CD4-positive, alpha-beta T cell (primary cell): ENCODE results near the gene KDM3A. TPM values are rescaled to one million over a fixed set of nuclear protein-coding genes. Genes with fewer than 3 reads are reported as not detected.

Experiments used
- ATAC-seq: fragments of 200-7000 bp; cut with Tn5 transposase; one replicate; pipeline ENCODE4 v1.10.0; 2022; ENCODE audit warnings: mild to moderate bottlenecking; ENCODE audit not compliant: poor library complexity
- CTCF ChIA-PET: fragments of 350-600 bp; sonication (Branson Sonifier 250); formaldehyde crosslinking; loops from one replicate; lab custom pipeline; 2021; ENCODE audit warnings: antibody characterized with exemption, inconsistent platforms; lab: Charles Lee
- POLR2A ChIA-PET: fragments of 350-600 bp; sonication (Branson Sonifier 250); formaldehyde crosslinking; loops from one replicate; lab custom pipeline; 2021; ENCODE audit warnings: antibody characterized with exemption, inconsistent platforms; lab: Charles Lee
- DNase-seq, 14 experiments: peaks; one replicate each; pipeline ENCODE4 v3.0.0-alpha.2; 2013 to 2020; ENCODE audit warnings: mixed read lengths in 2 of 14
- H3K27ac ChIP-seq, 2 donors: one replicate each; pipeline versions ENCODE4 v1.5.1 to v1.7.0; 2013; ENCODE audit warnings: low read length in 2 of 2, low read depth in 1 of 2, mild to moderate bottlenecking in 1 of 2
- H3K27me3 ChIP-seq, 2 experiments: 1 replicate in 1 of 2; 2 replicates in 1 of 2; pipeline versions ENCODE4 v1.6.1 to v1.7.0; 2013; ENCODE audit warnings: low read length in 2 of 2, control low read depth in 1 of 2, mild to moderate bottlenecking in 1 of 2, moderate library complexity in 1 of 2; ENCODE audit not compliant: insufficient read depth in 2 of 2, control insufficient read depth in 1 of 2
- H3K36me3 ChIP-seq: one replicate; pipeline ENCODE4 v1.6.1; 2013; ENCODE audit warnings: low read length, control low read depth; ENCODE audit not compliant: insufficient read depth
- H3K4me1 ChIP-seq: one replicate; pipeline ENCODE4 v1.6.1; 2013; ENCODE audit warnings: low read length, control low read depth; ENCODE audit not compliant: insufficient read depth
- H3K4me3 ChIP-seq: one replicate; pipeline ENCODE4 v1.5.1; 2013; ENCODE audit warnings: mild to moderate bottlenecking, low read length, moderate library complexity
- H3K9me3 ChIP-seq, 2 experiments: 1 replicate in 1 of 2; 2 replicates in 1 of 2; pipeline versions ENCODE4 v1.6.1 to v1.7.0; 2013; ENCODE audit warnings: low read length in 2 of 2, mild to moderate bottlenecking in 2 of 2, control low read depth in 1 of 2, moderate library complexity in 1 of 2; ENCODE audit not compliant: control insufficient read depth in 1 of 2, insufficient read depth in 1 of 2
- H3K27ac Mint-ChIP-seq: one replicate; pipeline ENCODE4 v1.8.0; 2020; ENCODE audit warnings: mixed read lengths
- H3K27me3 Mint-ChIP-seq: one replicate; pipeline ENCODE4 v1.8.0; 2021; ENCODE audit warnings: mixed read lengths
- H3K36me3 Mint-ChIP-seq: one replicate; pipeline ENCODE4 v1.8.0; 2021; ENCODE audit warnings: low read depth, mixed read lengths
- H3K4me1 Mint-ChIP-seq: one replicate; pipeline ENCODE4 v1.8.0; 2021; ENCODE audit warnings: low read depth, mixed read lengths
- H3K4me3 Mint-ChIP-seq: one replicate; pipeline ENCODE4 v1.8.0; 2020; ENCODE audit warnings: mild to moderate bottlenecking, mixed read lengths
- H3K9me3 Mint-ChIP-seq: one replicate; pipeline ENCODE4 v1.8.0; 2020; ENCODE audit warnings: mixed read lengths
- intact Hi-C, 2 experiments: fragments of 100-400 bp; cut with DNase I in 1 of 2; cut with micrococcal nuclease in 1 of 2; formaldehyde crosslinking; loops; one replicate each; pipeline versions ENCODE4 v1.15.1 to v1.9.0; 2023 to 2025; cut with DNase I, micrococcal nuclease
- total RNA-seq, 174 experiments: library from RNA in 2 of 174; stranded (reverse) in 2 of 174; gene quantifications; one replicate each; pipeline ENCODE4 v1.2.3 and lab custom pipeline; 2021 to 2026
- TF ChIP-seq, protein P1 (sequence below): fragments of 200-600 bp; IDR thresholded peaks from one replicate; pipeline ENCODE4 v1.8.0; 2022; ENCODE audit warnings: antibody characterized with exemption, mild to moderate bottlenecking

Gene KDM3A
- total RNA-seq, 2 experiments from 2014 or later = 205 to 207 TPM

DNA sequence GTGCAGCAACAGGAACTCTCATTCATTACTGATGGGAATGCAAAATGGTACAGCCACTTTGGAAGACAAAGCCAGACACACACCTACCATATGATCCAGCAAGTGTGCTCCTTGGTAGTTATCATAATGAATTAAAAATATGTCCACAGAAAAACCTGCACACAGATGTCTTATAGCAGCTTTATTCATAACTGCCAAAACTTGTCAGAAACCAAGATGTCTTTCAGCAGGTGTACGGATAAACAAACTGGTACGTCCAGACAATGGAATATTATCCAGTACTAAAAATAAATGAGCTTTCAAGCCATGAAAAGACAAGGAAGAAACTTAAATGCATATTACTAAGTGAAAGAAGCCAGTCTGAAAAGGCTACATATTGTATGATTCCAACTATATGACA, 71.7 kb downstream of the KDM3A start:
- no peaks in the 10 kb centered on the region for H3K27me3 ChIP-seq
- peaks cover 16% of the 10 kb centered on the region for H3K4me1 Mint-ChIP-seq
- no peak for ATAC-seq
- H3K27ac ChIP-seq = no peak overlapping the region
- H3K9me3 Mint-ChIP-seq = no peaks in the 10 kb centered on the region
- H3K9me3 ChIP-seq = no peaks in the 10 kb centered on the region
- POLR2A ChIA-PET = no interaction called here
- no peak overlapping the region for H3K4me3 Mint-ChIP-seq
- CTCF ChIA-PET = no interaction called here
- TF ChIP-seq, protein P1, sequence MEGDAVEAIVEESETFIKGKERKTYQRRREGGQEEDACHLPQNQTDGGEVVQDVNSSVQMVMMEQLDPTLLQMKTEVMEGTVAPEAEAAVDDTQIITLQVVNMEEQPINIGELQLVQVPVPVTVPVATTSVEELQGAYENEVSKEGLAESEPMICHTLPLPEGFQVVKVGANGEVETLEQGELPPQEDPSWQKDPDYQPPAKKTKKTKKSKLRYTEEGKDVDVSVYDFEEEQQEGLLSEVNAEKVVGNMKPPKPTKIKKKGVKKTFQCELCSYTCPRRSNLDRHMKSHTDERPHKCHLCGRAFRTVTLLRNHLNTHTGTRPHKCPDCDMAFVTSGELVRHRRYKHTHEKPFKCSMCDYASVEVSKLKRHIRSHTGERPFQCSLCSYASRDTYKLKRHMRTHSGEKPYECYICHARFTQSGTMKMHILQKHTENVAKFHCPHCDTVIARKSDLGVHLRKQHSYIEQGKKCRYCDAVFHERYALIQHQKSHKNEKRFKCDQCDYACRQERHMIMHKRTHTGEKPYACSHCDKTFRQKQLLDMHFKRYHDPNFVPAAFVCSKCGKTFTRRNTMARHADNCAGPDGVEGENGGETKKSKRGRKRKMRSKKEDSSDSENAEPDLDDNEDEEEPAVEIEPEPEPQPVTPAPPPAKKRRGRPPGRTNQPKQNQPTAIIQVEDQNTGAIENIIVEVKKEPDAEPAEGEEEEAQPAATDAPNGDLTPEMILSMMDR = no peak
- H3K27me3 Mint-ChIP-seq = no peaks in the 10 kb centered on the region
- H3K4me3 ChIP-seq = no peak overlapping the region
- intact Hi-C loops = loop anchor here (10.0 kb wide), 2 partner anchors 52 to 162 kb away; partner anchors contain the start of gene CHMP3 (in 1 of the 2)
- no peak overlapping the region for H3K27ac Mint-ChIP-seq
- DNase-seq = no peak
- H3K36me3 Mint-ChIP-seq = peaks cover 44% of the 10 kb centered on the region
- peaks cover 45% of the 10 kb centered on the region for H3K36me3 ChIP-seq
- no peaks in the 10 kb centered on the region for H3K4me1 ChIP-seq

DNA sequence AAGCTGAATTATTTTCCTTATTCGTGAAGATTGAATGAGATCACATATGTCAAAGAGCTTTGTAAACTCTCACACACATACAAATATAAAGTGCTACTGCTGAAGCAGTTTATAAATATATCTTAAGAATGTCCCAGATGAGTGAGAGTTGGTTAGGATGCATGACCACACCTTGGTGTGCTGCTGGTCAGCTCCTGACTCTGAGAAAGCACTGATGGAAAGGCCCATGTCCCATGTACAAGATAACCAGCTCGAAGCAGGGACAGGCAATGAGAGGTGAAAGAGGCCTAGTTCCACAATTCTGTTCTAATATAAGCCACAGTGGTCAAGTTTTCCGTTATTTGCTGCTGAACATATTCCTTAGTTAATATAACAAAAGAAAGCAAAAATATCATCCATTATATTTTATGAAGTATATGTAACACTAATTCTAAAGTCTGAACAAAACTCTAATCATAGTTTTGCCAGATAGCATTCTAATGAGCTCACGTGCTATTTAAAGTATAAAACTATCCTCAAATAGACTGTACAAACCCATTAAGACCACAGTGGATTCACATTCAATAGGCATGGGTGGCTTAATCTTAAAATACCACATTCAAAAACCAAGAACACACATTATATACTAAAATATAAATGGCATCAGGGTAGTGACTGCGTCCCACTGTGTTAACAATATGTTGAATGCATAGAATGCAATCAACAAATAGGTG, 72.9 kb downstream of the KDM3A start:
- Mint-ChIP-seq H3K9me3 (no peaks in the 10 kb centered on the region), H3K4me3 (no peak overlapping the region), H3K36me3 (peaks cover 37% of the 10 kb centered on the region), H3K4me1 (peaks cover 21% of the 10 kb centered on the region), H3K27me3 (no peaks in the 10 kb centered on the region), H3K27ac (no peak overlapping the region)
- Histone ChIP-seq H3K36me3 (peaks cover 33% of the 10 kb centered on the region), H3K27me3 (no peaks in the 10 kb centered on the region), H3K27ac (no peak overlapping the region), H3K4me1 (no peaks in the 10 kb centered on the region), H3K9me3 (no peaks in the 10 kb centered on the region), H3K4me3 (no peak overlapping the region)
- no peak for DNase-seq
- ATAC-seq = no peak
- TF ChIP-seq, protein P1 = no peak
- POLR2A ChIA-PET = no interaction called here
- CTCF ChIA-PET = no interaction called here
- intact Hi-C loops = loop anchor here (10.0 kb wide), 2 partner anchors 51 to 161 kb away; partner anchors contain the start of gene CHMP3 (in 1 of the 2)

DNA sequence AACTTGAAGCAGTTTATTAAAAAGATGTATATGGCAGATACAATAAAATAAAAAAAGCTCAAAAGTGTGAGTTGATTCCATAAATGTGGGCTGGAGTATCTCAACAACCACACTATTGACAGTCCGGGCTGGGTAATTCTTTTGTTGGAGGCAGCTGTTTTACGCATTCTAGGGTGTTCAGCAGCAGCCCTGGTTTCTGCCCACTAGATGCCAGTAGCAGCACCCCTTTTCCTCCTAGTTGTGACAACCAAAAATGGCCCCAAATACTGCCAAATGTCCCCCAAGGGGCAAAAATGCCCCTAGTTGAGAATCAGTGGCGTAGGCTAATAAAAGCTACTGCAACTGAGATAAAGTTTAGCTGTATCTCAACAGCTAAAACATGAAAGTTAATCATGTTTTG, 77.3 kb downstream of the KDM3A start:
- Histone ChIP-seq H3K27me3 (no peaks in the 10 kb centered on the region), H3K4me3 (no peak overlapping the region), H3K9me3 (peaks cover 2 to 10% of the 10 kb centered on the region in 2 experiments), H3K27ac (no peak overlapping the region), H3K4me1 (no peaks in the 10 kb centered on the region), H3K36me3 (peaks cover 11% of the 10 kb centered on the region)
- ChIA-PET POLR2A (interaction anchor here (0.7 to 1.2 kb wide), 5 partner anchors 11 to 156 kb away, joined by 3 to 12 read pairs (median 3); partner anchors contain the start of gene CHMP3), CTCF (interaction anchor here (0.9 to 1.7 kb wide), 4 partner anchors 12 to 158 kb away, joined by 4 to 7 read pairs (median 5); no protein-coding TSS in a partner anchor)
- peaks cover 17% of the 10 kb centered on the region for H3K36me3 Mint-ChIP-seq
- H3K9me3 Mint-ChIP-seq = peaks cover 6% of the 10 kb centered on the region
- TF ChIP-seq, protein P1 = peak; percentile 70
- DNase-seq (peak; percentile 14 to 70 (median 32)), ATAC-seq (peak; percentile 66)
- peaks cover 16% of the 10 kb centered on the region for H3K4me1 Mint-ChIP-seq
- intact Hi-C loops = loop anchor here (1.0 to 10.0 kb wide), 6 partner anchors 46 to 244 kb away; partner anchors contain the start of genes CHMP3 (in 1 of the 2) and RNF103 (in 1 of the 2)
- no peak overlapping the region for H3K27ac Mint-ChIP-seq
- no peaks in the 10 kb centered on the region for H3K27me3 Mint-ChIP-seq
- H3K4me3 Mint-ChIP-seq = no peak overlapping the region
